Body of pancreas (tissue), 4 donors: ENCODE results near the gene ST6GALNAC3.

ENCODE experiments used
- POLR2A ChIP-seq, 3 donors: fragments of 450-650 bp; IDR thresholded peaks; one replicate each; pipeline ENCODE4 v1.6.1; 2016; ENCODE audit warnings: antibody characterized with exemption in 3 of 3, mild to moderate bottlenecking in 2 of 3
- TF ChIP-seq, protein P1 (sequence below), 7 experiments: fragments of 450-650 bp in 4 of 7; fragments of 200-600 bp in 3 of 7; sonication (generic) in 3 of 7; IDR thresholded peaks; one replicate each; pipeline ENCODE4 v1.5.1; 2016 to 2019; ENCODE audit warnings: antibody characterized with exemption in 7 of 7

DNA sequence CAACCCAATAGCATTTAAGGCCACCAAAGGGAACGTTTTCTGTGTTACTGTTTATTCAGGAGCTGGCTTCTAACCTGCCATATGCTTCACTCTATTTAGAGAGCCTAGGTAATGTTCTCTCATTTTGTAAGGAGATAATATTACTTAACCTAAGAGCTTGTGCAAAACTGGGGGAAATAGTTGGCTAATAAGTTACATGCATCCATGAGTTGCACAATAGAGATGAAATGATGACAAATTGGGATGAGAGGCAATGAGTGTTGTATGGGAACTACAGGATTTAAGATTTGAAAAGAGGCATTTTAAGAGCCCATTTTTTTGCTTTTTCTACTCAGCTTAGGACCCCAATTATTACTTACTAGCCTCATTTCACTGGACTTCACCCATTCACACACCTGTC, 151.0 kb downstream of the ST6GALNAC3 start:
- TF ChIP-seq, protein P1, sequence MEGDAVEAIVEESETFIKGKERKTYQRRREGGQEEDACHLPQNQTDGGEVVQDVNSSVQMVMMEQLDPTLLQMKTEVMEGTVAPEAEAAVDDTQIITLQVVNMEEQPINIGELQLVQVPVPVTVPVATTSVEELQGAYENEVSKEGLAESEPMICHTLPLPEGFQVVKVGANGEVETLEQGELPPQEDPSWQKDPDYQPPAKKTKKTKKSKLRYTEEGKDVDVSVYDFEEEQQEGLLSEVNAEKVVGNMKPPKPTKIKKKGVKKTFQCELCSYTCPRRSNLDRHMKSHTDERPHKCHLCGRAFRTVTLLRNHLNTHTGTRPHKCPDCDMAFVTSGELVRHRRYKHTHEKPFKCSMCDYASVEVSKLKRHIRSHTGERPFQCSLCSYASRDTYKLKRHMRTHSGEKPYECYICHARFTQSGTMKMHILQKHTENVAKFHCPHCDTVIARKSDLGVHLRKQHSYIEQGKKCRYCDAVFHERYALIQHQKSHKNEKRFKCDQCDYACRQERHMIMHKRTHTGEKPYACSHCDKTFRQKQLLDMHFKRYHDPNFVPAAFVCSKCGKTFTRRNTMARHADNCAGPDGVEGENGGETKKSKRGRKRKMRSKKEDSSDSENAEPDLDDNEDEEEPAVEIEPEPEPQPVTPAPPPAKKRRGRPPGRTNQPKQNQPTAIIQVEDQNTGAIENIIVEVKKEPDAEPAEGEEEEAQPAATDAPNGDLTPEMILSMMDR (IDR thresholded peaks at IDR 0.05): no peak
- TF ChIP-seq POLR2A (IDR thresholded peaks at IDR 0.05): no peak
